CD4-positive, alpha-beta T cell treated with Interleukin-15 for 4 hours (primary cell): ENCODE data around the gene CNOT6.
"Not testable (repeated sequence)": the region's sequence is repeated elsewhere in the genome, so short reads cannot be mapped to it uniquely, and the experiment has no call there.

Experiments
- DNase-seq: peaks from one replicate; pipeline ENCODE4 v3.0.0-alpha.2; 2020; ENCODE audit warnings: low spot score

Gene CNOT6

DNA sequence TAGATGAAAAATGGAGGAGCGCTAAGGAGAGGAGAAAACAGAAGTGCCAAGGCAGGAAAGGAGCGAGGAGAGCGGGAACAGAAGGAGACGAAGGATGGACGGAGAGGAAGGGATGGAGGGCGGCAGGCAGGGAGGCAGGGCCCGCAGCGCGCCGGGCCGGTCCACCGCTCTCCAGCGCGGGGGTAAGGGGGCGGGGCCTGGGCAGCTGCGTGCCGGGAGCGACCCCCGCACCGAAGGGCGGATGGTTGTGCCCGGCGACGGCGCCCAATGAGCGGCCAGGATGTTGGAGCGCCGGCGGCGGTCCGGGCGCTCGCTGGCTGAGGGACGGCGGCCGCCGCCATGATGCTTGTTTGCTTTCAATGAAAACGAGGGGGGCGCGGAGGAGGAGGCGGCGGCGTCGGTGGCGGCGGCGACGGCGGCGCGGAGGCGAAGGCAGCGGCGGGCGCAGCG is at the start of gene CNOT6:
CNOT6 (plus strand) TSS at position 320 of the 450 bp plus-strand sequence. CDS start 34,898 bp downstream, outside the sequence.
- peak; percentile 95 for DNase-seq

DNA sequence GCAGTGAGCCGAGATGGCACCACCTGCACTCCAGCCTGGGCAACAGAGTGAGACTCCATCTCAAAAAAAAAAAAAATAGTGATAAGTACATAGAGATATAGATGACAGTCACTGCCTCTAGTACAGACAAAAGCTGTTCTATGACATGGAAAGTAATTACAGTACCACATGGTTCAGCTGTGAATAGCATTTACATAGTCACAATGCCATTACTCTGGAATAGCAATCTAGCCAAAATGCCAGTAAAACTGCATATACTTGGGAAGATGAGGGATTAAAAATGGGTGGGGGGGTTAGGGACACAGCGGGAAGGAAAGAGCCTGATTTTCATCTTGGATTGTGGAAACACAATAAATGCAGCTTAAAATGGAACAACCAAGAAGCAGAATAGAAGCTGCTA is 39.4 kb upstream of the CNOT6 start:
- no peak for DNase-seq

DNA sequence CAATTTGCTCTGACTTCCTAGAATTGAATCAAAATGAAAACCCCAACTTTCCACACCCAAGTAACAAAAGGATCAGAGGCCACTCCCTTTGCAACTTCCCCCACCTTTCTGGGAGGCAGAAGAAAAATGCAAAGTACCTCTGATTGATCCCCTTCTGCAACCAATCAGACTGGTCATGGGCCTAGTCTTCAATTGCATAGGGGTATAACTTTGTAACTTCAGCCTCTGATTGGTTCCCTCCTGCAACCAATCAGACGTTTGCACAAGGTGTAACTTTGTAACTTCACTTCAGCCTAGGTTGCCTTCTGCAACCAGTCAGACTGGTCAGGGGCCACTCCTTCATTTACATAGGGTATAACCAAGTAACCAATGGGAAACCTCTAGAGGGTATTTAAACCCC is 38.3 kb upstream of the CNOT6 start:
- DNase-seq: no peak

DNA sequence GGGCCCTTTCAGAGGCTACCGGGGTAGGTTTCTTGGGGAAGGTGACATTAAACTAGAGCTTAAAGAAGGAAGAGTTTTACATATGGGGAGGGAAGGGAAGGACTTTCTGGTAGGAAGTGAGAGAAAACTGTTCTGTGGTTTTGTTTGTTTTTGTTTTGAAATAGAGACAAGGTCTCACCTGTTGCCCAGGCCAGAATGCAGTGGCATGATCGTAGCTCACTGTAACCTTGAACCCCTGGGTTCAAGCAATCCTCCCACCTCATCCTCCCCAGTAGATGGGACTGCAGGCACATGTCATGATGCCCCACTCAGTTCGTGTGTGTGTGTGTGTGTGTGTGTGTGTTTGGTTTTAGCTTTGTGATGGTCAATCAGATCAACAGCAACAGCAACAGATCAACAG is 37.4 kb upstream of the CNOT6 start:
- no peak for DNase-seq

DNA sequence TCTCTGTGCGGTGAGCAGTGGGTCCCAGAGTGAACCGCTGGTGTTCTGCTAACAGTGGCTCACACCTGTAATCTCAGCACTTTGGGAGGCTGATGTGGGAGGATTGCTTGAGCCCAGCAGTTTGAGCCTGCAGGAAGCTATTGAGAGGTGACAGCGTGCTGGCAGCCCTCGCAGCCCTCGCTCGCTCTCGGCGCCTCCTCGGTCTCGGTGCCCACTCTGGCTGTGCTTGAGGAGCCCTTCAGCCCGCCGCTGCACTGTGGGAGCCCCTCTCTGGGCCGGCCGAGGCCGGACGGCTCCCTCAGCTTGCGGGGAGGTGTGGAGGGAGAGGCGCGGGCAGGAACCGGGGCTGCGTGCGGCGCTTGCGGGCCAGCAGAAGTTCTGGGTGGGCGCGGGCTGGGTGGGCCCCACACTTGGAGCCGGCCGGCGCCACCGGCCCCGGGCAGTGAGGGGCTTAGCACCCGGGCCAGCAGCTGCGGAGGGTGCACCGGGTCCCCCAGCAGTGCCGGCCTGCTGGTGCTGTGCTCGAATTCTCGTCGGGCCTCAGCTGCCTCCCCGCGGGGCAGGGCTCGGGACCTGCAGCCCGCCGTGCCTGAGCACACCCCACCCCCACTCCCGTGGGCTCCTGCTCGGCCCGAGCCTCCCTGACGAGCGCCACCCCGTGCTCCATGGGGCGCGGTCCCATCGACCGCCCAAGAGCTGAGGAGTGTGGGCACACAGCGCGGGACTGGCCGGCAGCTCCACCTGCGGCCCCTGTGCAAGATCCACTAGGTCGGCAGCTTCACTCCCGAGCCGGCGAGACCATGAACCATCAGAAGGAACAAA is 35.1 kb upstream of the CNOT6 start:
- DNase-seq: not testable (repeated sequence)

DNA sequence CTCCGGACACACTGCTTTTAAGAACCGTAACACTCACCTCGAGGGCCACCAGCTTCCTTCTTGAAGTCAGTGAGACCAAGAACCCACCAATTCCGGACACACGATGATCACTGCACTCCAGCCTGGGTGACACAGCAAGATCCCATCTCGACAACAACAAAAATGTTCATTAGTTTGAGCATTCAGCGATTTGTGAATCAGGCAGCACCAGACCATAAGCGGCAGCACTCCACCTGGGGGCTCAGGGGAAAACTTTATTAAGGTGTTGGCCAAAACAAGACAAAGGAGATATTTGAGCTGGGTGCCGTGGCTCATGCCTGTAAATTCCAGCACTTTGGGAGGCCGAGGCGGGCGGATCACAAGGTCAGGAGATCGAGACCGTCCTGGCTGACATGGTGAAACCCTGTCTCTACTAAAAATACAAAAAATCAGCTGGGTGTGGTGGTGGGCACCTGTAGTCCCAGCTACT is 34.5 kb upstream of the CNOT6 start:
- not testable (repeated sequence) for DNase-seq

DNA sequence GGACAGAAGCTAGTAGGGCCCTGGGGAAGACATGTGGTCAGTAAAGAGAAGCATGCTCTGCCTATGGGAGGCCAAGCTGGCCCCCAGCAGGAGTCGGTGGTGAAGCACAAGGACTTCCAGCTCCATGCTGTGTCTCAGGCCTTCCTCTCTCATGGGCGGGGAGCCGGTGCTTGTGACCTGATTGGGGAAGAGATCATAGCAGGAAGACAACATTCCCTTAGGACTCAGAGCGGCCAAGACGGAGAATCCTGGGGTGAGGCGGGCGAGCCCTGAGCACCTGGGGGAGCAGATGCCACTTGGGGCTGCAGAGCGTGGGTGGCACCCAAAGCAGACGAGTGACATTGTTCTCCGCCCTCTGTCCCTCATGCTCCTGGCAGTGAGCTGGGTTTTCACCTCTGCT is 33.3 kb upstream of the CNOT6 start:
- DNase-seq: no peak

DNA sequence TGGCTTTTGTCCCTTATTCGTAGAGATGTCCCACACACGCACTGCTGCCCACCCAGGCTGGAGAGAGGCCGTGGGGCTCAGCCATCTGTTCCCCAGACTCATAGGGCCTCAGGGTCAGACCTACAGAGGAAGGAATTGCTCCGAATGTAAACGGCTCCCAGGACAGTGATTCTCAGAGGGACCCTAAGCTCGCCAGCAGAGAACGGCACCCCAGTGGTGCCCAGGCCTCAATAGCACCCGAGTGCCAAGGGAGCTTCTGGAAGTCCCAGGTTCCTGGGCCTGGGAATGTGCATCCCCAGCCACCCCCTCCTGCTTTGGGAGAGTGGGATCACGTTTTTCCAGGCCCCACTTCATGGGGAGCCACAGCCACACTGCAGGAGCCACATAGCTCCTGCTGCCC is 32.9 kb upstream of the CNOT6 start:
- DNase-seq: no peak

DNA sequence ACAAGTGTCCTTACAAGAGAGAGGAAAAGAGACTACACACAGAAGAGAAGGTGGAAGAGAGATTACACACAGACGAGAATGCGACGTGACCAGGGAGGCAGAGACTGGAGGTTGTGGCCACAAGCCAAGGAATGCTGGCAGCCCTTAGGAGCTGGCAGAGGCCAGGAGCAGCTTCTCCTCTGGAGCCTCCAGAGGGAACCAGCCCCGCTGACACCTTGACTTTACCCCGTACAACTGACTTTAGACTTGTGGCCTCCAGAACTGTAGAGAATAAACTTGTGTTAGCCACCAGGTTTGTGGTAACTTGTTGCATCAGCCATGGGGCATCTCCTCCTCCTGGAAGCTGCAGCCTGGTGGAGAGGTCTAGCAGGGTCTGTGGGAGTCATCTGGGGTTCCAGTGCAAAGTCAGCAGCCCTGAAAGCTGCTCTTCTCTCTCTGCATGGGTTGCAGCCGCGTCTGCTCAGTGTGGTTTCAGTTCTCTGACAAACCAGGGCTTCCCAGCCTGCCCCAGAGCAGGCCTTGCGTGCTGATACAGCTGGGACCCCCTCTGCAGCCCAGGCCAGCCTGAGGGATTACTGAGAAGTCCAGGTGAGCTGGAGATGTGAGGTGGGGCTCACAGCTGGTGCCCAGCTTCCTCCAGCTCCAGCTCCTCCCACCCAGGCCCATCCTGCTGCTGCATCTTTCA is 30.8 kb upstream of the CNOT6 start:
- no peak for DNase-seq

DNA sequence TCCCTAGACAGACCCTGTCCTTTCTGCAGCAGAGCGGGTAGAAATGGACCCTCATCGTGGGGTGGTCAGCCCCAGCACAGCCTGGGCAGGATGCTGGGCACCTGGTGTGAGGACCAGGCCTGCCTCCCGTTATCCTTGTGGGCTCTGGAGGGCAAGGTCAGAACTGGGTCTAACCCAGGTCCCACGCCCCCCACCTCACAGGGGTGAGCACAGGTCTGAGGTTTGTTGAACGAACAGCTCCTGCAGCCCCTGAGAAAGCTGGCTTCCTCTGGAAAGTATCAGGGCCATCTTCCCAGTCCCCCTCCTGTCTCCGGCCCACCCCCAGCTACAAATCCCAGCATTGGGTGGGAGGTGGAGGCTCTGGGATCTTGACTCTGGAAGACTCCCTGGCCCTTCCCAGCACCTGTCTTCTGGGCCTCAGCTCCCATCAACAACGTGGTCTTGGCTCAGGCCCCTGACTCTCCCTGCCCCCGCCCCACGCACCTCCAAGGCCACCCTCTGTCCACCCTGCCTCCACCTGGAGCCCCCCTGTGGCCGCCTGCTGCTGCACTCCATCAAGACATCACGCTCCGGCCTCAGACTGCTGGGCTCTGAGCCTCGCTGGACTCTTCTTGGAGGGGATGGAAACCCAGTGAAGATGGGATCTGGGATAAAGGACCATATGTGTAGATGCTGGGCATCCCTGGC is 30.1 kb upstream of the CNOT6 start:
- no peak for DNase-seq

DNA sequence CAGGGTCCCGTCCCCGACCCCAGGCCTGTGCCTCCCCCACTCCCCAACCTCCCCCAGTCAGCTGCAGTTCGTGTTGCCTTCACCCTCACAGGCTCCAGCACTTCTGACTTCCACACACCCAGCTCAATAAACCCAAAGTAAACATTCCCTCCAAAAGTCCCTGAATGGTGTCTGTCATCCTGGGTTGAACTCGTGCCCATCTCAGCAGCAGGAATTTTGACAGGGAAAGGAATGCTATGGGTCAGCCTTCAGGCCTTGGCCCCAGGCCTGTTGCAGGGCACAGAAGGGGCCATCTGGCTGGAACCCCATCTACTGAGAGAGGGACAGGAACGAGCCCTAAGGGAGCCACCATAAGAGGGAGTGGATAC is 29.6 kb upstream of the CNOT6 start:
- no peak for DNase-seq

DNA sequence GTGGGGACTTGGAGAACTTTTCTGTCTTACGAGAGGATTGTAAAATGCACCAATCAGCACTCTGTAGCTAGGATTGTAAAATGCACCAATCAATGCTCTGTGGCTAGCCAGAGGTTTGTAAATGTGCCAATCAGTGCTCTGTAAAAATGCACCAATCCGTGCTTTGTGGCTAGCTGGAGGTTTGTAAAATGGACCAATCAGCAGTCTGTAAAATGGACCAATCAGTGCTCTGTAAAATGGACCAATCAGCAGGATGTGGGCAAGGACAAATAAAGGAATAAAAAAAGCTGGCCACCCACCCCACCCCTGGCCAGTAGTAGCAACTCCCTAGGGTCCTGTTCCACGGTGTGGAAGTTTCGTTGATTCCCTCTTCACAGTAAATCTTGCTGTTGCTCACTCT is 29.1 kb upstream of the CNOT6 start:
- DNase-seq: not testable (repeated sequence)

DNA sequence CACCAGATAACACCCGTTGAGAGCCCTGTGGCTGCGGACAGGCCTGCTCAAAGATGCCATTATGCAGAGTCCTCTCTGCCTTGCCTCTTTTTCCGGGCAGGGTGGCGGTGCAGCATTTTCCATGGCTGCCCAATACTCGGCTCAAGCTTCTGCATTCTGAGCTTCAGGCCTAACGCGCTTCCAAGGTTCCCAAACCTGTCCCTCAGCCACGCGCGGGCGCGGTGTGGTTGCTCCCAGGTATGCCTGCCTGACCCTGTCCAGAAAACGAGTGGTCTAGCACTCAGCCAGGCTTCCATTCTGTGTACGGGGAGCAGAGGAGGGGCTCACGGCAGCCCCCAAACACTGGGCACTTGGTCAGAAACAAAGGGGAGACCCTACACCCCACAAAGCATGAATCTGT is 27.9 kb upstream of the CNOT6 start:
- no peak for DNase-seq

DNA sequence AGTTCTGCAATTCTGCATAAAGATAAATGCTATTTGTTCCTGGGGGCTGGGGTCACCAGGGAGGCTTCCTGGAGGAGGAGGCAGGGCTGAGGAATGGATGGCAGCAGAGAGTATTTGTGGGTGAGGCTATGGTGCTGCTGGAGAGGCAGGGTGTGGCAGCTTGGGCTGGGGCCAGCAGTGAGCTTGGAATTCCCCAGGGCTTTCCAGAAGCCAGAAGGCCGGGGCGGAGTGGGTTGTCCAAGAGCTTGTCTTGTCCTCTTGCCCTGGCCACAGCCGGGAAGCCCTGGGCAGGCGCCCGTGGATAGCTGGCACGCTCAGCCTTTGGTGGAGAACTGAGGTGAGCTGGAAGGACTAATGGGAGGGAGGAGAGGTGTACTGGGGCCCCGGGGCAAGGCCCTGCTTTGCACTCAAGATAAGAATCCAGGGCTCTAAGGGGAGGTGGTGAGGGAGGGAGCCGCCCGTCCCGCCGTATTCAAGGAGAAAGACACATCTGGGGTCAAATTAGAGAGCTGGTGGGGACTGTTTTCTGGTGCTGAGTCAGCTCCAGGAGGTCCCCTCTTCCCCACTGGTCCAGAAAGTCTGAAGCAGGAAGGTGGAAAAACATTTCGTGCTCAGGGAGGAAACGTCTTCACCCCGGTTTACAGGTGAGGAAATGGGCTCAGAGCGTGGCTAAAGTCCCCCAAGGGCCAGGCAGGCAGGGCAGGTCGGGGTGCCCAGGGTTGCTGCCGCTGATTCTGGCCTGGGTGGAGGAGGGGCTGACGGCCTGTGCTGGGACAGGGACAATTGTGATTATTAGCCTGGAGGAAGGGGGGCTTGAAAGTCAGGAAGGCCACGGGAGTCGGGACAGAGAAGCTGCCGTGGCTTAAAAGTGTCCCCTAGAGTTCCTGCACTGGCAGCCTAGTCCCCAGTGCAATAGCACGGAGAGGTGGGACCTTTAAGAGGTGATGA is 26.9 kb upstream of the CNOT6 start:
- no peak for DNase-seq

DNA sequence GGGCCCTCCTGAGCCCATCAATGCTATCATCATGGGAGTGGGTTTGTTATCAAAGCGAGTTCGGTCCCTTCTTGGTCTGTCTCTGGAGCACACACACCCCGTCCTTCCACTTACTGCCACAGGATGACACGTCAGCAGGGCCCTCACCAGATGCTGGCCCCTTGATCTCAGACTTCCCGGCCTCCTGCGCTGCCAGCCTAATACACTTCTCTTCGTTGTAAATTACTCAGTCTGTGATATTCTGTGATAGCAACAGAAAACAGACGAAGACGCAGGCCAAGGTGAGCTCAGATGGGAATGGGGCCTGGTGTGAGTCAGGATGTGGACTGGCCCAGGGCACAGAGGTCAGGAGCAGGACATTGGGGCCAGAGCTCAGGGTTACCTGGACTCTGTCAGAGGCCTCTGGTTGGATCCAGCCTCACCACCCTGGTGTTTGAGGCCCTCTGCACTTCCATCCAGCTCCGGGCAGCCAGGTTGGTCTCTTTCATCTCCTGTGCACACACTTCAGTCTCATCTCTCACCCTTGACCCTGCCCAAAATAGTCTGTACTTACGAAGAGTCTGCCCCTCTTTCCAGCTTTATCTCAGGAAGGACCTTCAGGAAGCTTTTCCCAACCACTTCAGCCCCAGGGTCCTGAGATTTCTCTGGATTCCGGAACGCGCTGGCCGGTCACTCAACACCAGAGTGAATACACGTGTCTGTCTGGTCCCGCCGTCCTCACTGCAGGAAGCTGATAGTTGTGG is 26.0 kb upstream of the CNOT6 start:
- no peak for DNase-seq

DNA sequence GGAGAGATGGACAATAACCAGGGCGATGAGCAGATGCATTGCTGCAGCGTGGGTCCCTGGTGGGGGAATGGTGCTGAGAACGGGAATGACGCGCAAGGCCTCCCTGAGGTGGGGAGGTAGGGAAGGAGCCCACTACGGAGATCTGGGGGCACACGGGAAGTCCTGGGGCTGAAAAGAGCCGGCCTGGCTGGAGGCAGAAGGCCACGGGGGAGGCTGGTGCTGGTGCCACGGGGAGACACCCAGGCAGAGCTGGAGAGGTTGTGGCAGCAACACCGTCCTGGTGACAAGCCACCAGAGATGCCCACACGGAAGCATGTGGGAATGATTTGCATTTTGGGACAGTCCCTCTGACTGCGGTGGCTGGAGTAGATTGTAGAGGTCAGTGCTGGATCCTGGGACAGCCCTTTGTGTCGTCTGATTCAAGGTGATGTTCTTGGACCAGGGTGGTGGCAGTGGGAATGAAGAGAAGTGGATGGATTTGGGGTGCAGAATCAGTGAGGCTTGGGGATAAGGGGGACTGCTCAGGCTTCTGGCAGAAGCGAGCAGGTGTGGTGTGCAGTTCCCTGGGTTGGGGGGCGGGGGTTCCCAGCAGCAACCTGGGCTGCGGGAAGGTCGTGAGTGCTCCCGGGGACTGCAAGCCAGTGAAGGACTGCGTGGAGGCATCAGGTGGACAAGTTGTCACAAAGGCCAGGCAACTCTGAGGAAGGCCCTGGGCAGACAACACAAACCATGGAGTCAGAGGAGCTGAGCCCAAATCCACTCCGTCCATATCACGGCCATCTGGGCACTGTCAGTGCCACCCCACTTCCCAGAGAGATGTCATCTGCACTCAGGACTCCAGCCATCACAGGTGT is 25.2 kb upstream of the CNOT6 start:
- no peak for DNase-seq

DNA sequence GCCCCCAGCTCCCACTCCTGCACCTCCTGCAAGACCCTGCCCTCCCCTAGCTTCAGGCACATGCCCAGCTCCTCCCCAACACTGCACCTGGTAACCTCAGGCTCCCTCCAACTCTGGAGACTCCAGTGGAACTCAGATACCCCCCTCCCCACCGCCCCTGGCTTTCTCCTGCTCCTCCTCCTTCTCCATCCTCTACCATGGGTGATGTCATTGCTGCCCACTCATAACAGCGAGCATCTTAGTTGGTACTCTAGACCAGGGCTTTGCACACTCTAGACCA is 24.7 kb upstream of the CNOT6 start:
- no peak for DNase-seq

DNA sequence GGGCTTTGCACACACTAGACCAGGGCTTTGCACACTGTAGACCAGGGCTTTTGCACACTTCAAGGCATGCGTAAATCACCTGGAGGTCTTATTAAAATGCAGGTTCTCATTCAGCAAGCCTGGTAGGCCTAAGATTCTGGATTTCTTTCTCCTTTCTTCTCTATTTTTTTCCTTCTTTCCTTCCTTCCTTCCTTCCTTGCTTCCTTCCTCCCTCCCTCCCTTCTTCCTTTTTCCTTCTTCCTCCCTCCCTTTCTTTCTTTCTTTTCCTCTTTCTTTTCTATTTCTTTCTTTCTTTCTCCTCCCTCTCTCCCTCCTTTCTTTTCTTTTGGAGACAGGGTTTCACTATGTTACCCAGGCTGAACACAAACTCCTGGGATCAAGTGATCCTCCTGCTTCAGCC is 24.3 kb upstream of the CNOT6 start:
- DNase-seq: no peak

DNA sequence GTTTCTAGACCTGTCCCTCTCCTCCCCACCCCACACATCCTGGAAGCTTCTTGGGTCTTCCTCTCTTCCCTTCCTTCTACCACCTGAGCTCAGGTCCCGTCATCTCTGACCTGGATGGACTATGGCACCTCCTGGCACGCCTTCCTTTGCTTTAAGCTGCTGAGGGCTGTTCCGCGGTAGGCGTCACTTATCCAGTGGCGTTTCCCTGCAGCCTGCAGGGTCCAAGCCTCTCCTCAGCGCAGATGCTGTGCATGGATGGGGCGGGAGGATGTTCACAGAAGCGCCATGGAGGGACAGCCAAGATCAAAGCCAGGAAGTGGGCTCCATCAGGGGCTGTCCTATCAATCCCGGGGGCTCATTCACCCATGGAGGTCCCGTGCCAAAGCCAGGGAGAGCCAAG is 23.8 kb upstream of the CNOT6 start:
- no peak for DNase-seq

DNA sequence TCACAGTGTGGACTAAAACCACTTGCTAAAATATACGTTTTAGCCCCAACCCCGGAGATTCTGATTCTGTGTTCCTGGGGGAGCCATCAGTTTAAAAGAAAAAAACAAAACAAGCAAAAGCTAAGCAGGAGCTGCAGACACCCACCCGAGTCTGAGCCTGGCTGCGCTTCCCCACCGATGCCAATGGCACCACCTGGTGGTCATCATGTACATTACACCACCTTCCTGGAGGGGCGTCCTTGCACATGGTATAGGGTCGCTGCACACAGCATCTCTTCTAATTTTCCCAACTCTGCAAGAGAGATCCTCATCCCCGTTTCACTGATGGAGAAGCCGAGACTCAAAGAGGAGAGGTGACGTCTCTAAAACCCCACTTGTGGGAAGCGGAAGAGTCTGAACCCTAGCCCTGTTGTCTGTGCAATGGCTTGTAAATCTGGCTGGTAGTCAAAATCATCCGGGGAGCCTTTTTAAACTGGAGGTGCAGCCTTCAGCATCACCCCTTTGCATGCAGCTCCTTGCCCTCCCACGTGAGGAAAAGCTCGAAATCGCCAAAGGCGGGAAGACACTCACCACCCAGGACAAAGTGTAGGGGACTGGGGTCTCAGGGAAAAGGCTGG is 23.1 kb upstream of the CNOT6 start:
- peak; percentile 52 for DNase-seq
